WTC11 (cell line): ENCODE measurements around the gene CD3E.

Experiments used
- ATF3 ChIP-seq: sonication (generic); formaldehyde crosslinking; conservative IDR thresholded peaks from 2 replicates; pipeline ENCODE4 v1.8.1; 2022; ENCODE audit warnings: mild to moderate bottlenecking, missing genetic modification reagents
- ELF4 ChIP-seq: sonication (generic); formaldehyde crosslinking; IDR thresholded peaks from 2 replicates; pipeline ENCODE4 v1.8.1; 2022; ENCODE audit warnings: low read depth, mild to moderate bottlenecking, moderate library complexity, missing genetic modification reagents
- IRF2 ChIP-seq: sonication (generic); formaldehyde crosslinking; IDR thresholded peaks from 2 replicates; pipeline ENCODE4 v1.8.0; 2022; ENCODE audit warnings: low read depth, missing genetic modification reagents, borderline replicate concordance

- TF ChIP-seq ELF4 (CRISPR knock-in tag): no peak
- TF ChIP-seq IRF2: no peak
- no peak for TF ChIP-seq ATF3 (CRISPR knock-in tag)
These were observed 18.2 kb downstream of the CD3E start for GRCh38 chr11:118322721-118323120.
